Measurements from ENCODE around the gene OR4X2.
"Not testable (repeated sequence)": the region's sequence is repeated elsewhere in the genome, so short reads cannot be mapped to it uniquely, and the experiment has no call there.

The OR4X2 gene, protein sequence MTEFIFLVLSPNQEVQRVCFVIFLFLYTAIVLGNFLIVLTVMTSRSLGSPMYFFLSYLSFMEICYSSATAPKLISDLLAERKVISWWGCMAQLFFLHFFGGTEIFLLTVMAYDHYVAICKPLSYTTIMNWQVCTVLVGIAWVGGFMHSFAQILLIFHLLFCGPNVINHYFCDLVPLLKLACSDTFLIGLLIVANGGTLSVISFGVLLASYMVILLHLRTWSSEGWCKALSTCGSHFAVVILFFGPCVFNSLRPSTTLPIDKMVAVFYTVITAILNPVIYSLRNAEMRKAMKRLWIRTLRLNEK

DNA sequence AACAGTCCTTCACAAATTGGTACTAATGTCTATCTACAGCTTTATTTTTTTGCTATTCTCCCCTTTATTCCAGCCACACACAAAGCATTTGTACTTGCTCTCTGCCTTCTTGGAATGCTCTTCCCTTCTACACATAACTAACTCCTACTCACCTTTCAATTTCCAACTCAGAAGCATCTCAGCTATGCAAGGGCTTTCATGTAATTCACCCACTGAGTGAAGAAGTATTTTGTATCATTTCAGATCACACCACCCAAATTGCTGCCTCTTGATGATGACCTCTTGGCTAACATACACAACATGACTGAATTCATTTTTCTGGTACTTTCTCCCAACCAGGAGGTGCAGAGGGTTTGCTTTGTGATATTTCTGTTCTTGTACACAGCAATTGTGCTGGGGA is at the start of gene OR4X2:
Gene OR4X2, plus strand, starts transcription at position 301 of the 400 bp plus-strand sequence. Its CDS starts 0 bp downstream, at position 301.
- no peak for DNase-seq (ENCODE audit: low read depth)

DNA sequence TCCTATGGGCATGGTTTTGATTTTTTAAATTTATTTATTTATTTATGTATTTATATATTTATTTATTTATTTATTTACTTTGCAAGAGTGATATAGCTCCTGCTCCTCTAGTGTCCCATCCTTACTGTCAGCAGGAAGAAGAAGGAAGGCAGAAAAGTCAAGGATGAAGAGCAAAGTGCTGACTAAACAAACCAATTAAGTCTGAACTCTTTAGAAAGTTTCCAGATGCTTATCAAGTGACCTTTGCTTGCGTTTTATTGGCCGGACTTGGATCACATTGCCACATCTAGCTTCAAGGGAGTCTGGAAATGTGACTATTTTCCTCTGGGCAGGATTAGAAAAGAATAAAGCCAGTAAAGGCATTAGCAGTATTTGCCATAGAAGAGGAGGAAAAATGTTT is 37.0 kb upstream of the OR4X2 start:
- no peak for DNase-seq (ENCODE audit: low read depth)

DNA sequence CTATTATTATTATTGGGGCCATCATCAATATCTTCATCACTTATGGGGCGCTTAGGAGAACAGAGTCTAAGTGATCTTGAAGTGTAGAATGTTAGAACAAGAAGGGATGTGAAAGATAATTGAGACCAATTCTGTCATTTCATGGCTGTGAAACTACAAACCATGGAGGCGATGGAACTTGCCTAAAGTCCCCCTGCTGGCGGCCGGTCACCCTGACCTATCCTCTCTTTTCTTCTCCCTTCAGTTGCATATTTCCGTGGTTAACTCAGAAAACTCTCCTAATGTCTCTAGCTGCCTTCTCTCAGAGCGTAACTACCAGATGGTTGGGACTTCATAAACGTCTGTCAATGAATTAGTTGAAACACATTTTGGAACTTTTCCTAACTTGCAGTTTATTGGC is 34.9 kb upstream of the OR4X2 start:
- no peak for DNase-seq (ENCODE audit: low read depth)

DNA sequence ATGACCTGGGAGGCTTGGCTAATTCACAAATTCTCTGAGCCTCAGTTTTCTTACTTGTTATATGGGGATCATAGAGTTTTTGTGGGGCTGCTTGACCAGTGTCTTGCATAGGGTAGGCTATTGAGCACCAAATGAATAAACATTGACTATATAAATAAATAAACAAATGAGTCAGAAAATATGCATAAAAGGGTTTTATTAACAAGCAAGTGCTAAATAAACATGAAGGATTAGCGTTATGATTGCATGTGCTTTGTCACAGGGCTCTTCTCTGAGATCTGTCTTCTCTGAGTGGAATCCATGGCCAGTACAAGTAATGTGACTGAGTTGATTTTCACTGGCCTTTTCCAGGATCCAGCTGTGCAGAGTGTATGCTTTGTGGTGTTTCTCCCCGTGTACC is 28.4 kb upstream of the OR4X2 start, which contains the start of gene OR4B1:
Gene OR4B1, plus strand, starts transcription at position 301 of the 400 bp plus-strand sequence. Its CDS starts 0 bp downstream, at position 301.
- no peak for DNase-seq (ENCODE audit: low read depth)

DNA sequence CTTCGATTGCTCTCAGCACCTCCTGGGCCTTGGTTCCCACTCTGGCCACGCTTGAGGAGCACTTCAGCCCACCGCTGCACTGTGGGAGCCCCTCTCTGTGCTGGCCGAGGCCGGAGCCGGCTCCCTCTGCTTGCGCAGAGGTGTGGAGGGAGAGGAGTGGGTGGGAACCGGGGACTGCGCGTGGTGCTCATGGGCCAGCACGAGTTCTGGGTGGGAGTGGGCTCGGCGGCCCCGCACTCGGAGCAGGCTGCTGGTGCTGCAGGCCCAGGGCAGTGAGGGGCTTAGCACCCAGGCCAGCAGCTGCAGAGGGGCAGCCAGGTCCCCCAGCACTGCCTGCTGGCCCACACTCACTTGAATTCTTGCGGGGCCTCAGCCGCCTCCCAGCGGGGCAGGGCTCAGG is 16.1 kb upstream of the OR4X2 start:
- no peak for DNase-seq (ENCODE audit: low read depth)

DNA sequence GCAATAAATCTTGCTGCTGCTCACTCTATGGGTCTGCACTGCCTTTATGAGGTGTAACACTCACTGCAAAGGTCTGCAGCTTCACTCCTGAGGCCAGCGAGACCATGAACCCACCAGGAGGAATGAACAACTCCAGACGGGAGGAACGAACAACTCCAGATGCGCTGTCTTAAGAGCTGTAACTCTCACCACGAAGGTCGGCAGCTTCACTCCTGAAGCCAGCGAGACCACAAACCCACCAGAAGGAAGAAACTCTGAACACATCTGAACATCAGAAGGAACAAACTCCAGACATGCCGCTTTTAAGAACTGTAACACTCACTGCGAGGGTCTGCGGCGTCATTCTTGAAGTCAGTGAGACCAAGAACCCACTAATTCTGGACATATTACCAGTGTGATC is 14.8 kb upstream of the OR4X2 start:
- DNase-seq (ENCODE audit: low read depth) = not testable (repeated sequence)

DNA sequence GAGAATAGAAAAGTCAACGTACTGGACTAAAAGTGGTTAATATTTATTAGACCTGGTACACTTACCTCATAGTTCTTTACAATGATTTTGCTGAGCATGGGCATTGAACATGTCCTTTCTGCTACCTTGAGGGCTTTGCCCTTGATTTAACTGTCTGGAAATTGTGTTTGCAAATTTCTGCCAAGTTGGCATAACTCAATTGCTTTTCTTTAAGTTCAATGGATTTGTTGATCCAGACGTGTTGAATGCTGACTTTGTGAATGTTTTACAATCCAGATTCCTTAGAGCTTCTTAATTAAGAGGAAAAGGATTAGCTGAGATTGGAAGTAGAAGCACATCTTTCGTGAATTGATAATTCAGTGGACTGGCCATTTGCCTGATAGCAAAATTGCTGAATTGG is 7.2 kb upstream of the OR4X2 start:
- DNase-seq (ENCODE audit: low read depth) = no peak

DNA sequence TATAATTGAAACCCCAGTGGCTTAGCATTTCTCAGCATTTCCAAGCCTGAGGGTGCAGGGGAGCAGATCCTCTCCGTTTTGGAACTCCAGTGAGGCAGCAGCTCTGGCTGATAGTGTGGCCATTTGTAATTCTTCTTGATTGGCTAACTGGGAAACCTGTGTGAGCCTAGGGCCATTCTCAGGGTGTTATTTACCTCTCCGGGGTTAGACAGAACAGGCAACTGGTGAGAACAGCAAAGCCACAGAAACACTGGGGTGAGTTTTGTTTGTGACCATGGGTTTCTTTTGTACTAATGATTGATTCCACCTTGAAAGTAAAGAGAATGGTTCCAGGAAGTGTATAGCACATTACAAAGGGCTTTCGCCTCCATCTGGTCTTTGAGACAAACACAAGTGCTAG is 2.4 kb upstream of the OR4X2 start:
- no peak for DNase-seq (ENCODE audit: low read depth)

DNA sequence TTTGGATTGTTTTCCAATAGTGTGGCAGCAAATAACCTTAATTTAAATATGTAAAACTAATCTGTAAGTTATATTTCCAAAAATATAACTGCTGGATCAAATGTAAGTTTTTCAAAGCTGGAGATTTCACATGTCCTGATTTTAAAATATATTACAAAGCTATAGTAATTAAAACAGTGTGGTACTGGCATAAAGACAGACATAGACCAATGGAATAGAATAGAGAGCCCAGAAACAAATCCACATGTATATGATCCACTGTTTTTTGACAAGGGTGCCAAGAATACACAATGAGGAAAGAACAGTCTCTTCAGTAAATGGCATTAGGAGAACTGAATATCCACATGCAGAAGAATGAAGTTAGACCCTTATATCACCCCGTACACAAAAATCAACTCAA is 4.0 kb downstream of the OR4X2 start:
- no peak for DNase-seq (ENCODE audit: low read depth)

DNA sequence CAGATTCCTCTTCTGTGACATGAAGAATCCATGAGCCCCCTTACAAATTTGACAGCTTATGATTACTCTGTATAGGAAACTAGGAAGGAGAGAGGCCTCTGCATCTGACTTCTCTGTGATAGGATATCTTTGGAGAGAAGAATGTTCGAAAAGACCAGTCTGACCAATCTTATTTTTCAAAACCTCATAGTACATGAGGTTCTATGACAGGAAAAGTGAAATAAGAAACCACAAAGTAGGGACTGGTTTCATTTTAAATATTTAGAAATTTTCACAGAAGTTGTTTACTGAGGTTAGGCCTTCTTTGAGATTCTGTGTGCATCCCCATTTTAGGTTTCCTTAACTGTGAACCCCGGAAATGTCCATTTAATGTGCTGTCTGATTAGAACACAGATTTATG is 16.7 kb downstream of the OR4X2 start:
- no peak for DNase-seq (ENCODE audit: low read depth)

DNA sequence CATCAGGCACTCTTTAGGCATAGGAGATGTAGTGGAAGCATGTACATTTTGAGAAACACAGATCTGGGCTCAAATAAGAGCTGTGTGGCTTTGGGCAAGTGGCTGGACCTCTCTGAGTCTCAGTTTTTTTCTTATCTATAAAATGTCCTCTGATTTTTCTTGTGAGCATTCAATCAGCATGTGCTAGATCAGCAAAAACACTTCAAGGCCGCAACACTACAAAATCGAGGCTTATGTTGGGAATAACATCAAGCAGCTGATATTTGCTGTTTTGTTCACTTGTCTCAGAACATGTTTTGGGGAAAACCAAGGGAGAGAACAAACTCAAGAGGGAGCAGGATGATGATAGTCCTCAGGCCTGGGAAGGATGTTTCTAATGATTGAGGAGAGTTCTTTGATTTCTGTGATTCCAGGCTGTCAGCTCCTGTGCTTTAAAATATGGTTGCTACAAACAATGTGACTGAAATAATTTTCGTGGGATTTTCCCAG is 18.6 kb downstream of the OR4X2 start, which contains the start of gene OR4X1:
Gene OR4X1, plus strand, starts transcription at position 439 of the 489 bp plus-strand sequence. Its CDS starts 0 bp downstream, at position 439.
- DNase-seq (ENCODE audit: low read depth) = no peak

DNA sequence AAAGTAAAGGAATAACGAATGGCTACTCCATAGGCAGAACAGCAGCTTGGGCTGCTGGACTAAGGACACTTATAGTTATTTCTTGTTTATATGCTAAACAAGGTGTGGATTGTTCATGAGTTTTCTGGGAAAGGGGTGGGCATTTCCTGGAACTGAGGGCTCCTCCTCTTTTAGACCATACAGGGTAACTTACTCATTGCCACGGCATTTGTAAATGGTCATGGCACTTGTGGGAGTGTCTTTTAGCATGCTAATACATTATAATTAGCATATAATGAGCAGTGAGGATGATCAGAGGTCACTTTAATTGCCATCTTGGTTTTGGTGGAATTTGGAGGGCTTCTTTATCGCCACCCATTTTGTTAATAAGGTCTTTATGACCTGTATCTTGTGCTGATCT is 25.7 kb downstream of the OR4X2 start:
- DNase-seq (ENCODE audit: low read depth) = no peak

DNA sequence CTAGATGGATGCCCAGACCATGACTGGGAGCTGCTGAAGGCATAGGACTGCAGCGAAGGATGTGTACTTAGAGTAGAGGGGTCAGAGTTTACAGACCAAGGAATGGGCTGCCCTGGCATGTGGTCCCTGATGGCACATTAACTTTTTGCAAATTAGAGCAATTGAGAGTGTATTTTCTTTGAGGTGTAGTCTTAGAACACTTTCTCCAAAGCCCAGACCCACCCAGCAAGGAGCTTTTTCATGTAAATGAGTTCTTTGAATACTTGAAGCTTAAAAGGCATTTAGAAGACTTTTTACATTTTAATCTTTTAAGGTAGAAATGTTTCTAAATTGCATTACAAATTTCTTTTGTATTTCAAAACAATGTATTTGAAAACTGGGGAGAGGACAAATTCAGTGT is 27.7 kb downstream of the OR4X2 start:
- DNase-seq (ENCODE audit: low read depth) = no peak
